ENCODE data around the gene WBP2. TPM values are rescaled to one million over a fixed set of nuclear protein-coding genes. Genes with fewer than 3 reads are reported as not detected.

Gene WBP2
- total and polyA plus RNA-seq, 2 of the 8 experiments (the other 6 are each of a cell fraction or from before 2014, with no cell fraction given): 48.2 to 71.2 TPM

DNA sequence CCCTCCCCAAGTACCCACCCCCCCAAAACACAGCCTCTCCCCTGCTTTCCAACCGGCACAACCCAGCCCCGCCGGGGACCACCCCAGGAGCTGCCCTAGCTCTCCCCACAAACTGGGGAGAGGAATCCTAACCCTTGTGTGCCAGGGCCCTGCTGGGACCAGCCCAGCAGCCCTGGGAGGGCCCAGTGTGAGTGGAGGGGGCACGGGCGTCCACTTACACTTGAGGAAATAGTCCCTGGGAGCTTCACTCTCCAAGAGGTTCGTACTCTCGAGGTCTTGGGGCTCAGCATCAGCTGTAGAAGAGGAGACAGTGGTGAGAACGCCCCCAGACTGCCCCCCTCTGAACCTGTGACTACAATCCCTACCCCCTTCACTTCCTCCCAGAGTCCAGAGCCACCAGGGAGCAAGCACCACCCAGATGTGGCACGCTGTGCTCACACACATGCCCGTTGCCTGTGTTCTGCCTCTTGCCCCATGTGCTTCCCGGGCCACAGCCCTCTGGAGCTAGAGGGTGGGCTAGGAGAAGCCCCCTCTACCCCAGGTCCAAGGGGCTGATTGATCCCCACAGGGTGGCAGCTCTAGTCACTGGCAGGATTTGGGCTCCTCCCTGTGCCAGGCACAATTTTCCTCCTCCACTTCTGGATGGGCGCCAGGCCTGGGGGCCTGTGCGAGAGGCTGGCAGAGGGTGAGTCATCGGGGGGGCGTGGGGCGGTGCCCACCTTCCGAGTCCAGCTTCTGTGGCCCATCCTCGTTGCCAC is 20.2 kb upstream of the WBP2 start (continued):
- TF ChIP-seq PHF8 (conservative IDR thresholded peaks at IDR 0.05; ENCODE audit: low read depth, low read length) (no peak), CBX5 (IDR thresholded peaks at IDR 0.05; ENCODE audit: low read depth, low read length) (no peak), EZH2 (IDR thresholded peaks at IDR 0.05; ENCODE audit: low read depth, low read length, severe bottlenecking) (no peak), NANOG (IDR thresholded peaks at IDR 0.05; ENCODE audit: insufficient read depth, low read depth, low read length, poor library complexity, severe bottlenecking) (no peak), SP1 (IDR thresholded peaks at IDR 0.05; ENCODE audit: low read depth, low read length) (no peak), SIN3A (conservative IDR thresholded peaks at IDR 0.05 in 1 of 2, IDR thresholded peaks at IDR 0.05 in 1 of 2; ENCODE audit: low read depth in 1 of 2, low read length in 2 of 2) (no peak), CBX8 (IDR thresholded peaks at IDR 0.05; ENCODE audit: borderline replicate concordance, low read depth, low read length) (no peak)
